Midbrain (tissue), 1 donor: ENCODE results near the gene TNRC18.
A peak's percentile ranks its signal among the peaks of the same experiment; 100 is the strongest.

ENCODE experiments used
- DNase-seq: peaks from one replicate; lab custom pipeline; 2025; lab: John Stamatoyannopoulos, UW

Gene TNRC18

GRCh38 chr7:5404421-5404826 is 19.2 kb downstream of the TNRC18 start:
- no peak for DNase-seq

- no peak for DNase-seq
Observed at GRCh38 chr7:5403442-5403841, 20.2 kb downstream of the TNRC18 start.

- no peak for DNase-seq
Observed at GRCh38 chr7:5397736-5398135, 25.9 kb downstream of the TNRC18 start.

DNA sequence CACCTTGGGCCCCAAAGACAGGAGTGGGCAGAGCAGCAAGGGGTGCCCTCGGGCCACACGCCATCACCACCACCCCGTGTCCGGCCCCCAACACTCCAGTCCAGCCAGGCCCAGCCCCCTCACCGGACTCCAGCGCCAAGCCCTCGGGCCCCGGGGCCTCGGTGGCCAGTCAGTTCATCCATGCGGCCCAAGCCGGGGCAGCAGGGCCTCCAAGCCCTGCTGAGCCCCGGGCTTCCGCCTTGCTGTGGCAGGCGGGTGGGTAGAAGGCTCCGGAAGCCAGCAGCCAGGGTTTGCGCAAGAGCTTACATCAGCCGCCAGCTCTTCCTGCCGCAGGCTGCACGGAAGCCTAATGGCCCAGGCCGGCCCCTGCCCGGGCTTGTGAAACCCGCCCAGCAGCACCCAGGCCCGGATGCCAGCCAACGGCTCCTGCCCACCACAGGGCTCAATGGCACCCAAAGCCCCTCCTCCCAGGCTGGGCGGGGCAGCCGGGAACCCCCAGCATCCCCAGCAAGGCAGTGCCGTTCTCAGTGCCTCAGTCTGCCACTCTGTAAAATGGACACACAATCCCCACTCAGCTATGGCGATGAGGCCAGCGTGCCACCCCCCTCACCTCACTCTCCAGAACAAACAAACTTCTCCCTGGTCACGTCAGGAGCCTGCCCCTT is 26.5 kb downstream of the TNRC18 start:
- peak; percentile 46 for DNase-seq

GRCh38 chr7:5396542-5396941 is 27.1 kb downstream of the TNRC18 start:
- no peak for DNase-seq

GRCh38 chr7:5395246-5395645 is 28.4 kb downstream of the TNRC18 start:
- DNase-seq: no peak

- DNase-seq: no peak
Observed at GRCh38 chr7:5394264-5395105, 29.1 kb downstream of the TNRC18 start.

DNA sequence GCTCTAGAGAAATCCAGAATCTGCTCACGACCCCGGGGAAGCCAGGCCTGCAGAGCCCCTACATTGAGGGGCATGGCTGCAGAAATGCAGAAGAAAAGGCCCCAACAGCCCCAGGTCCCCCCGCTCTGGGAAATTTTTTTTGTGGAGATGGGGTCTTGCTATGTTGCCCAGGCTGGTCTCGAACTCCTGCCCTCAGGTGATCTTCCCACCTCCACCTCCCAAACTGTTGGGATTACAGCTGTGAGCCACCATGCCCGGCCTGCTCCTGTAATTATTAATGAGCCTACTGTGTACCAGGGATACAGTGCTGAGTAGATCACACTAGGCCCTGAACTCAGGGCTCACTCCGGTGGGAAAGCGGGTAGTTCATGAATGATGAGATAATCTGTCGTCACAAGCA is 29.9 kb downstream of the TNRC18 start:
- no peak for DNase-seq

GRCh38 chr7:5393328-5393727 is 30.3 kb downstream of the TNRC18 start:
- no peak for DNase-seq

GRCh38 chr7:5390918-5391317 is 32.7 kb downstream of the TNRC18 start:
- DNase-seq: no peak

DNA sequence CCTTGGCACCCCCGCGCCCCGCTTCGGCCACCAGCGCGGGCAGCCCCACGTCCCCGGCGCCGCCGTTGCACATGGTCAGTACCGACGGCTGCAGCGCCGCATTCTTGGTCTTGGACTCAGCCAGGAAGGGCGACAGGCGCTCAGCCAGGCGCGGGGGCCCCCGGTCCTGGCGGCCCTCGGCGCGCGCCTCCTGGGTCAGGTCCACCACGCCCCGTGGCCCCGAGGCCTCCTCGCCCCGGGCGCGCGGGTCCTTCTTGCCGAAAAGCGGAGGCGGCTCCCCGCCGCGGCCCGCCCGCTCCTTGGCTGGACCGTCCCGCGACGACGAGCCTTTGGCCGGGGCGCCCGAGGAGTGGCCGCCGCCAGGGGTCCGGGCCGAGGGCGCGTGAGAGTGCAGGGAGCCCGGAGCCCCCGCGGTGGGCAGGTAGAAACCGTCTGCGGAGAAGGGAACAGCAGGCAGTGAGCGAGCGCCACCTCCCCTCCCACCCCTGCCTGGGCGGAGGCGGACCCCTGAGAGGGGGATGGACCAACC is 34.7 kb downstream of the TNRC18 start:
- DNase-seq: no peak

- DNase-seq: no peak
Observed at GRCh38 chr7:5388273-5388901, 35.2 kb downstream of the TNRC18 start.

DNA sequence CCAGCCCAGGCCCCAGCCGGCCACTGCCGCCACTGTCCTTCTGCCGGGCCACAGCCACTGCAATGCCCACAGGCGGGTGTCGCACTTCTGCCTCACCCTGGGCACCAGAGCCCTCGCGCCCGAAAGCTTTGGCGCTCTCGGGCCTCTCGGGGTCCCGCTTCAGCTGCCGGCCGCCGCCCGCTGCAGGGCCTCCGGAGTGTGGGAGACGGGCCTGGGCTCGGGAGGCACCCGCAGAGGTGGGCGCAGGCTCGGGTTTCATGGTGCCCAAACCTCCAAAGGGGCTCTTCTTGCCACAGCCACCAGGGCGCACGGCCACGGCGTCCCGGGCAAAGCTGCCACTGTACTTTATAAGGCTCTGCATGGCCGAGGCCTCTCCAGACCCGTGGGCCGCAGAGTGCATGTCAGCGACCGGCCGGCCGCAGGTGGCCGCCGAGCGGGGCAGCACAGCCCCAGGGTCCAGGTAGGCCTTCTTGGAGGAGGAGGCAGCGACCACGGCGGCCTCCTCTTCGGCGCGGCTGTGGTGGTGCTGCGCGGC is 35.9 kb downstream of the TNRC18 start:
- DNase-seq: no peak

DNA sequence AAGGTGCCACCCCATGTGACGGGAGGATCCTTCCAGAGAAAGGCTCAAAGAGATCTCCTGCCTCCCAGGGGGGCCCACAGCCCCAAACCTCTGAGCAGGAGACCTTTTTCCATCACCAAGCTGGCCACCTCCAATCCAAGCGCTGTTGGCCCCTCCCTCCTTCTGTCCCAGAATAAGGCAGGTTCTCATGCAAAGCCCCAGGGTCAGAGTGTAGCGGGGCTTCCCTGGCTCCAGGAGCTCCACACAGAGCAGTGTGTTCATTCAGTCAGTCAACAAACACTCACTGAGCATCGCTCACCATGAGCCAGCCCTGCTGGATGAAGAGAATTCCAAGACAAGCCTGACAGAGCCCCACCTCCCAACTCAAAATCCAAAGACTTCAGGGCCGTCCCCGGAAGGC is 39.0 kb downstream of the TNRC18 start:
- no peak for DNase-seq

GRCh38 chr7:5383314-5384098 is 40.1 kb downstream of the TNRC18 start:
- no peak for DNase-seq

DNA sequence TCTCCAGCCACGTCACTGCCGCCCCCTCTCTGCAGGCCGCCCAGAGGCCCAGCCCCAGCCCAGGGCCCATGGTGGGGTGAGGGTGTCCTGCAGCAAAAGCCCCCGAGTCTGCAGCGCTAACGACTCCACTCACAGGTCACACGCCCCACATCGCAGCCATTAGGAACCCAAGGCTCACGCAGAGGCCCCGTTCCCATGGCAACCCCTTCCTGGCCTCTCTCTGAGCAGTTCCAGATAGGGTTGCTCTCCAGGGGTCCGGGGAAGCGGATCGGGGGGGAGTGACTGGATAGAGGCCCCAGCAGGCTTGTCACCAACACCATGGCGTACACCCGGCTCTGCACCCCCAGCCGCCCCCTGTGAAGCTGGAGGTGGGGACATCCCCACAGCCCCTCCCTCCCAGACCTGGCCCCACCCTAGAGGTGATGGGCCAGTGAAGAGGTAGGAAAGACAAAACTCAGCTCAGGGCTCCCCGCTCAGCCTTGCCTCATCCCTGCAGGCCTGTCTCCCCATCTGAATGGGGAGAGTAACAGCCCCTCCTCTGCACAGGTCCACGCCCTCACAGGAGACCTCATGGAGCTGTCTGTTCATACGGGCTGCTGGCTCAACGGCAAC is 41.2 kb downstream of the TNRC18 start:
- peak; percentile 23 for DNase-seq

GRCh38 chr7:5381071-5381772 is 42.4 kb downstream of the TNRC18 start:
- no peak for DNase-seq

DNA sequence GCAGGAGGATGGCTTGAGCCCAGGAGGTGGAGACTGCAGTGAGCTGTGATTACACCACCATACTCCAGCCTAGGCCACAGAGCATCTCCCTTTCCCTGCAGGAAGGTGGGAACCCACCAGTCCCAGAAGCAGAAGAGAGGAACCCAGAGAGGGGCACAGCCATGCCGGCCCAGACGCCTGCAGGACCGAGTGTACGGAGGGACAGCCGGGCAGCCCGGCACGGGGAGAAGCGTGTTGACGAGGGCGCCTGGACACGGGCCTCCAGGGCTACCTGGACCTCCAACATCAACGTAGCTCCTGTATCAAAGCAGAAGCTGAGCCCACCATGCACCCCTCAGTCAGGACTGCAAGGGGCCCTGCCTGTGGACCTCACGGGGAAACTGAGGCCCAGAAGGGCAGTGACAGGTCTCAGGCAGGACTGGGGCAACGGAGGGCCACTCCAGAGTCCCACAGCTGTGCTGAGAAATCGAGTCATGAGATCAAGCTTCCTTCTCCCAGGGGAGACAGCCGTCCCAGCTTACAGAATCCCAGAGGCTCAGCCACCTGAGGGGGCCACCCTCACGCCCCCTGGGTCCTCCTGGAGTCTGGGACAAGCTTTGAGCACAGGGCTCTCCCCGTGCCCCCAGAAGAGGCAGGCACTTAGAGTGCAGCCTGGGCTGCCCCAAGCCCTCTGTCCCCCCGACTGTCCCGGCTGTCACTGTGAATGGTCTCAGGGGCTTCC is 43.1 kb downstream of the TNRC18 start:
- no peak for DNase-seq

DNA sequence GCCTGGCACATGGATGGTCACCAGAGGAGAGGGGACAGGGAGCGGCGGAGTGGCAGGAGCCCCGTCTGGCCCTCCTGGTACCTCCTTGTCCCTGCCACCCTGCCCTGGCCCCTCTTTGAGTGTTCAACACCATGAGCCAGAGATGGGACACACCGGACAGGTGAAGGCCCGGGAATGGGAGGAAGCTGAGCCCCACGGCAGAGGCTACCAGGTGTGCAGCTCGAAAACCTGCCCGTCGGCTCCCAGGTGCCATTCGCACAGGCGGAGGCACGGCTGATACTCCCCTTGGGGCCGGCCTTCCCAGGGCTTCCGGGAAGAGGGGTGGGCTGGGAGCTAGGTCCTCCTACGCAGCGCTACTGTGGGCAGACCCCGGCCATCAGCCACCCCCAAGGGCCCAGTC is 44.1 kb downstream of the TNRC18 start:
- DNase-seq: no peak

DNA sequence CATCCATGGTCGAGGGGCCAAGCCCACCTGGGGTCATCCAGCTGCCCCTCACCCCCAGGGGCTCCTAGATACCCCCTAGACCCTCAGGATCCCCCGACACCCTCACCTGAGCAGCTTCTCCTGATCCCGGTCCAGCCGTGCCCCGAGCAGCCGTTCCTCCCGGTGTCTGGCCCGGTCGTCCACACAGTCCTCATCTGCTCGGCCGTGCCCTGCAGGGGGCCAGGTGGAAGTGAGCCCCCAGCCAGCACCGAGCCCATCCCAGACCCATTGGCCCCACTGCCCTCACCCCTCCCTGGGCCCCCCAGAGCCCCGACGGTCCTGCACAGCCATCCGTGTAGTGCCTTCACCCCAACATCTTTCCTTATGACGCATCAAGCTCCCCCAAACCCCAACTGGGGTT is 45.8 kb downstream of the TNRC18 start:
- no peak for DNase-seq
